A549 (cell line): Measurements from ENCODE around the gene KCNQ5.

ENCODE experiments used
- CTCF ChIP-seq: fragments of >200 bp; sonication (Bioruptor Twin); formaldehyde crosslinking; IDR thresholded peaks from 3 replicates; pipeline ENCODE4 v1.5.1; 2016
- PHF8 ChIP-seq: fragments of 200-600 bp; sonication (generic); IDR thresholded peaks from 2 replicates; pipeline ENCODE4 v1.6.1; 2016; ENCODE audit warnings: low read depth, mild to moderate bottlenecking, antibody characterized with exemption, moderate library complexity, borderline replicate concordance

- TF ChIP-seq CTCF (no peak), PHF8 (no peak)
Measured at GRCh38 chr6:72798196-72798595, 176.3 kb downstream of the KCNQ5 start.
